Fibroblast of peridontal ligament (primary cell): ENCODE measurements around the gene RAET1L.
"Not testable (repeated sequence)": the region's sequence is repeated elsewhere in the genome, so short reads cannot be mapped to it uniquely, and the experiment has no call there.

Experiments used
- DNase-seq: peaks from one replicate; pipeline ENCODE4 v3.0.0-alpha.2; 2010; ENCODE audit errors: extremely low read depth

The RAET1L gene

GRCh38 chr6:149991472-149991795 is 33.9 kb downstream of the RAET1L start:
- not testable (repeated sequence) for DNase-seq

- DNase-seq: no peak
Measured at GRCh38 chr6:149990661-149991471, 34.5 kb downstream of the RAET1L start.

- DNase-seq: no peak
Measured at GRCh38 chr6:149990212-149990660, 35.1 kb downstream of the RAET1L start.

- no peak for DNase-seq
Measured at GRCh38 chr6:149988550-149989346, 36.6 kb downstream of the RAET1L start.

GRCh38 chr6:149987602-149988107 is 37.7 kb downstream of the RAET1L start:
- no peak for DNase-seq

- no peak for DNase-seq
Measured at GRCh38 chr6:149985481-149985937, 39.8 kb downstream of the RAET1L start.

GRCh38 chr6:149984773-149985172 is 40.6 kb downstream of the RAET1L start:
- DNase-seq: no peak

GRCh38 chr6:149983145-149983544 is 42.2 kb downstream of the RAET1L start:
- DNase-seq: no peak

GRCh38 chr6:149979293-149979692 is 46.0 kb downstream of the RAET1L start:
- DNase-seq: no peak

GRCh38 chr6:149978610-149979009 is 46.7 kb downstream of the RAET1L start:
- no peak for DNase-seq

GRCh38 chr6:149977221-149977620 is 48.1 kb downstream of the RAET1L start:
- no peak for DNase-seq

- DNase-seq: no peak
Measured at GRCh38 chr6:149975400-149975799, 49.9 kb downstream of the RAET1L start.

- DNase-seq: no peak
Measured at GRCh38 chr6:149974825-149975224, 50.5 kb downstream of the RAET1L start.

GRCh38 chr6:149974394-149974793 is 50.9 kb downstream of the RAET1L start:
- not testable (repeated sequence) for DNase-seq

- DNase-seq: no peak
Measured at GRCh38 chr6:149969635-149970034, 55.7 kb downstream of the RAET1L start.

- DNase-seq: not testable (repeated sequence)
Measured at GRCh38 chr6:149968909-149969308, 56.4 kb downstream of the RAET1L start.
